OCI-LY3 (cell line): ENCODE data around the gene PDE10A.
"Not testable (repeated sequence)": the region's sequence is repeated elsewhere in the genome, so short reads cannot be mapped to it uniquely, and the experiment has no call there.

ENCODE experiments used
- EZH2phosphoT487 ChIP-seq: fragments of 200-600 bp; shearing (Covaris generic); IDR thresholded peaks from 2 replicates; pipeline ENCODE4 v1.6.1; 2018; ENCODE audit warnings: antibody characterized with exemption, mixed run types, low read depth
- TF ChIP-seq, protein P1 (sequence below): fragments of 200-600, 300-600 bp; sonication (generic); IDR thresholded peaks from 2 replicates; pipeline ENCODE4 v1.5.1; 2014; ENCODE audit warnings: antibody characterized with exemption, low read length, low read depth

DNA sequence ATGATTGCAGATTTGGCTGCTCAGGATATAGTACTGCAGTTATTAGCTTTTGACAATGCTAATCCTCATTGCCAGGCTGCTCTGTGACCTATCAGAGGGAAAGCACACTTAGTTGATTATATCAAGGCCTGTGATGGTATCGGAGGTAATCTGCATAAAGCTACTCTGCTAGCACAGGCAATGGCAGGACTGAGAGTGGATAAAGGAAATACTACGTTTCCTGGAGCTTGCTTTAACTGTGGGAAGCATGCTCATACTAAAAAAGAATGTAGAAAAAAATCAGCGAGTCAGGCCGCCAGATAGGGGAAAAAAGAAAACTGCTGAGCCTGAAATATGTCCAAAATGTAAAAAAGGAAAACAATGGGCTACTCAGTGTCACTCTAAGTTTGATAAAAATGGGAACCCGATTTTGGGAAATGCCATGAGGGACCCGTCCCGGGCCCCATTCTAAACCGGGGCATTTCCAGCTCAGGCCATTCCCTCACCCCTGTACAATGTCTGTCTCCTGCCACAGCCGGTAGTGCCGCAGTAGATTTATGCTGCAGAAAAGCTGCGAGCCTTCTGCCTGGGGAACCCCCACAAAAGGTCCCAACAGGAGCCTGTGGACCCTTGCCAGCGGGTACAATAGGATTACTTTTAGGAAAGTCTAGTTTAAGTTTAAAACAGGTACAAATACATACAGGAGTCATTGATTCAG, 203.3 kb downstream of the PDE10A start:
- TF ChIP-seq, protein P1, sequence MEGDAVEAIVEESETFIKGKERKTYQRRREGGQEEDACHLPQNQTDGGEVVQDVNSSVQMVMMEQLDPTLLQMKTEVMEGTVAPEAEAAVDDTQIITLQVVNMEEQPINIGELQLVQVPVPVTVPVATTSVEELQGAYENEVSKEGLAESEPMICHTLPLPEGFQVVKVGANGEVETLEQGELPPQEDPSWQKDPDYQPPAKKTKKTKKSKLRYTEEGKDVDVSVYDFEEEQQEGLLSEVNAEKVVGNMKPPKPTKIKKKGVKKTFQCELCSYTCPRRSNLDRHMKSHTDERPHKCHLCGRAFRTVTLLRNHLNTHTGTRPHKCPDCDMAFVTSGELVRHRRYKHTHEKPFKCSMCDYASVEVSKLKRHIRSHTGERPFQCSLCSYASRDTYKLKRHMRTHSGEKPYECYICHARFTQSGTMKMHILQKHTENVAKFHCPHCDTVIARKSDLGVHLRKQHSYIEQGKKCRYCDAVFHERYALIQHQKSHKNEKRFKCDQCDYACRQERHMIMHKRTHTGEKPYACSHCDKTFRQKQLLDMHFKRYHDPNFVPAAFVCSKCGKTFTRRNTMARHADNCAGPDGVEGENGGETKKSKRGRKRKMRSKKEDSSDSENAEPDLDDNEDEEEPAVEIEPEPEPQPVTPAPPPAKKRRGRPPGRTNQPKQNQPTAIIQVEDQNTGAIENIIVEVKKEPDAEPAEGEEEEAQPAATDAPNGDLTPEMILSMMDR: not testable (repeated sequence)
- TF ChIP-seq EZH2phosphoT487: not testable (repeated sequence)
